Cerebellar nuclear complex (tissue), 1 donor: ENCODE data around the gene HPCAL1.
"Not testable (repeated sequence)": the region's sequence is repeated elsewhere in the genome, so short reads cannot be mapped to it uniquely, and the experiment has no call there.

Experiments
- DNase-seq, 2 experiments: peaks; one replicate each; lab custom pipeline; 2025; lab: John Stamatoyannopoulos, UW

HPCAL1 gene

DNA sequence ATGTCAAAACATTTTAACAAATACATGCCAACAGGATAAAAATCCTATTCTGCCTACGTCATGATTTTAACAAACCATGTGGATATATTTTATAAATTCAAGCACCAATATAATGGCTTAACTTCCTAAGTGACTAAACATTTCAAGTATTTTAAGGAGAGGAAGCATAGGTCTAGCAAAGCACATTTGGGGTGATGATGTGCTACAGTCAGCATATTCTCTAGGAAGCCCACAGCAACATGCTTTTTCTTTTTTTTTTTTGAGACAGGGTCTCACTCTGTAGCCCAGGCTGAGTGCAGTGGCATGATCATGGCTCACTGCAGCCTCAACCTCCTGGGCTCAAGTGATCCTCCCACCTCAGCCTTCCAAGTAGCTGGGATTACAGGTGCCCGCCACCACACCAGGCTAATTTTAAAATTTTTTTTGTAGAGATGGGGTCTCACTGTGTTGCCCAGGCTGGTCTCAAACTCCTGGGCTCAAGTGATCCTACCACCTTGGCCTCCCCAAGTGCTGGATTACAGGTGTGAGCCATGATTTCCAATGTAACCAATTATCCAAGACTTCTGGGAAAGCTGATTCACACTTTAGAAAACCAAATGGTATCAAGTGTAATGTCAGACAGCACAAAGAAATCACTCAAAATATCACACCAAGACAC is 139.9 kb downstream of the HPCAL1 start:
- not testable (repeated sequence) for DNase-seq

- no peak for DNase-seq
Measured at GRCh38 chr2:10444463-10444862, 141.8 kb downstream of the HPCAL1 start.

GRCh38 chr2:10446631-10447030 is 143.9 kb downstream of the HPCAL1 start:
- no peak for DNase-seq

GRCh38 chr2:10447300-10447894 is 144.7 kb downstream of the HPCAL1 start:
- no peak for DNase-seq

DNA sequence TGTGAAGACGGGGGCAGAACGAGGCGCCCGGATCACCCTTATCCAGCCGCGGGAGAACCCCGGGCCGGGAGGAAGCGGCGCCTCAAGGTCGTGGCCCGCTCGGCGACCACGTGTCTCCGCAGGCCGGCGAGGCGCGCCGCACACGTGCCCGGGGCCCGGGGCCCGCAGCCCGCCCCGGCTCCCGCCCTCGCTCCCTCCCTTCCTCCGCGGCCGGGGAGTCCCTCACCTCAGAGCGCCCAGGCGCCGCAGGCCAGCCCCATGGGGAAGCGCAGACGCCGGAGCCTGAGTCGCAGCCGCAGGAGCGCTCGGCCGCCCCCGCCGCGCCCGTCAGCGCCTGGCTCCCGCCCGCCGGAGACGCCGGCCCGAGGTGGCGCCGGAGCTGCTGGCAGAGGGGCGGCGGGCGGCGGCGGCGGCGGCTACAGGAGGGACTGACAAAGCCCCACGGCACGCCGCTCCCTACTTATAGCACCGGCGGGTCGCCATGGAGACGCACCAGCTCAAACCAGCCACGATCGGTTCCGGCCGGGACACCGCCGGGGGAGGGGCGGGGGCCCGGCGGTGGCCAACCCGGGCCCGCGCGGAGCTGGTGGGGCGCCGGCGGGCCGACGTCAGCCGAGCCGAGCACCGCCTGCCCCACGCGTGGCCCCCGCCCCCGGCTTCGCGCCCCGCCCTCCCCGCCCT is 145.3 kb downstream of the HPCAL1 start, which contains the start of gene ODC1:
Gene ODC1 (minus strand): TSS at position 433 of the 681 bp plus-strand sequence. CDS start 3,295 bp downstream, outside the sequence.
- DNase-seq: peak in 1 of 2 experiments; percentile 26

GRCh38 chr2:10448576-10449485 is 146.1 kb downstream of the HPCAL1 start:
- DNase-seq: peak in 1 of 2 experiments; percentile 26

- DNase-seq: no peak
Measured at GRCh38 chr2:10449486-10449831, 146.8 kb downstream of the HPCAL1 start.

- no peak for DNase-seq
Measured at GRCh38 chr2:10449838-10450691, 147.4 kb downstream of the HPCAL1 start.

DNA sequence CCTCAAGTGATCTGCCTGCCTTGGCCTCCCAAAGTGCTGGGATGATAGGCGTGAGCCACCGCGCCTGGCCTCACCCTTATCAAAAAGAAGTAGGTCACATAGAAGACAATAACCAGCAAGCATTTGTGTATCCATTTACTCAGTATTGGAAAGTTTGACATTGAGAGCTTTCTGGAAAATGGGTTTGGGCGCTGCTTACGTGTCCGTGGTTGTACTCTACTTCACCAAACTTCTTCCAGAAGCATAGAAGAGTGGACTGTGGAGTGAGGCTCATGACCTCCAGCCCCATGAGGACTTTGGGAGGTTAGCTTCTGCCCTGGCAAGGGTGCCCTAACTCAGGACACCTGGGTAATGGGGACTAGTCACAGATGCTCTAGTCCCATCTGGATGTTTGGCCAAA is 149.1 kb downstream of the HPCAL1 start:
- DNase-seq: no peak

- DNase-seq: no peak
Measured at GRCh38 chr2:10452312-10452711, 149.6 kb downstream of the HPCAL1 start.

DNA sequence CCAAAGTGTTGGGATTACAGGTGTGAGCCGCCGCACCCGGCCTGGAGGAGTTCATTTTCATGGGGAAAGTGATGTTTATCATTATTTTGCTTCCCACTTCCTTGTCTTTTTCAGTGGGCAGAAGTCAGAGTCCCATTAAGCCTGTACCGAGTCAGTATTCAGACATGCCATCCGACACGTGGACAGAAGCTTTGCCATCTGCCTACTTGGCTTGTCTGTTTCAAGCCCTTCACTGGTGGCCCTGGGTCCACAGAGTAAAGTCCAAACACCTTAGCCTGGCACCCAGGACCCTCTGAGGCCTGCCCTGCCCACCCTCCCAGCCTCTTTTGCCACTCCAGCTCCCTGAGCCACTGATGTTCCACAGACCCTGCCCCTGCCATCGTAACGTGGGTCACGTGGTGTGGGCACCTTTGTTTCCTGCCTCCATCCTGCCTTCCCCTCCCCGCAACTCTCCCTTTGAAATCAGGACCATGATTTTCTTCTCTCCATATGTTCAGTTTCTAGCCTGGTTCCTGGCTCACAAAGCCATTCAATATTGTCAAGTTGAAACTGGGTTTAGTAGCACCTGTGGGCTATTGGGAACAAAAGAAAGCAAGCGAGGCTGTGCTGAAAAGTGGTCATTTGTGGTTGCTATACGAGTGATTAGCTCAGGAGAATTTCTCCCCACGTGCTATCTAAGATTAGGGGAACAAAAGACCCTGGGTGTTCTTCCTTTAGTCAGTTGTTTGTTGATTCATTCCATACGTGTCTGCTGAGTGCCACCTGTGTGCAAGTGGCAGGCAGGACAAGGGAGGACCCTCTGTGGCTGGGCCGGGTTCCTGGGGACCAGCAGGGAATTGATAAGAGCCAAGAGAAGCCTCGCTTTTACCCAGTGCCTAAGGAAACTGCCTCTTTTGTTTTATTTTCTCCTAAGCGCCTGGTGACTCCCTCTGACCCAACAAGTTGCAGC is 150.5 kb downstream of the HPCAL1 start:
- no peak for DNase-seq

GRCh38 chr2:10453905-10454298 is 151.2 kb downstream of the HPCAL1 start:
- DNase-seq: no peak

DNA sequence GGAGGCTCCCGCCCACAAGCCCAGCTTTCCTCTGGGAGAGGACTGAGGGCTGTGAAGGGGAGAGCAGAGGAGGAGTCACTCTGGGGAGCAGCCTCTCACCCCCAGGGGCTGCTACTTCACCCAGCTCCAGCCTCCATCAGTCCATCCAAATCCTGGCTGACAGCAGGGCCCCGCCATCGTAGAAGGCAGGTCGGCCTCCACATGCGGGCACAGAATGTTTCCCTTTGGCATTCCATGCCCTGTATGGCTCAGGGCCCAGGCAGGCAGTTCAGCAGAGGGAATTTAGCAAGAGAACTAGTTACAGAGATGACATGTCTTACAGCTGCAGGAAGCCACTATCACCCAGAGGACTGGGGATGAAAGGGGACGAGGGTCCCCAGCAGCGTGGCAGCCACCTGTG is 151.8 kb downstream of the HPCAL1 start:
- peak in 1 of 2 experiments; percentile 4 for DNase-seq

DNA sequence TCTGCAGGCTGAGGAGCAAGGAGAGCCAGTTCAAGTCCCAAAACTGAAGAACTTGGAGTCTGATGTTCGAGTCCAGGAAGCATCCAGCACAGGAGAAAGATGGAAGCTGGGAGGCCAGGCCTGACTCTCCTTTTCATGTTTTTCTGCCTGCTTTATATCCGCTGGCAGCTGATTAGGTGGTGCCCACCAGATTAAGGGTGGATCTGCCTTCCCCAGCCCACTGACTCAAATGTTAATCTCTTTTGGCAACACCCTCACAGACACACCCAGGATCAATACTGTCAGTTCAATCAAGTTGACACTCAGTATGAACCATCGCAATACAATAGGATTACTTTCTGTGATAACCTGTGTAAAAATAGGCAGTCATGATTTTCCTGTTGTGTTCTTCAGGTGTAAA is 154.5 kb downstream of the HPCAL1 start:
- DNase-seq: not testable (repeated sequence)

GRCh38 chr2:10457846-10458598 is 155.3 kb downstream of the HPCAL1 start:
- DNase-seq: no peak

DNA sequence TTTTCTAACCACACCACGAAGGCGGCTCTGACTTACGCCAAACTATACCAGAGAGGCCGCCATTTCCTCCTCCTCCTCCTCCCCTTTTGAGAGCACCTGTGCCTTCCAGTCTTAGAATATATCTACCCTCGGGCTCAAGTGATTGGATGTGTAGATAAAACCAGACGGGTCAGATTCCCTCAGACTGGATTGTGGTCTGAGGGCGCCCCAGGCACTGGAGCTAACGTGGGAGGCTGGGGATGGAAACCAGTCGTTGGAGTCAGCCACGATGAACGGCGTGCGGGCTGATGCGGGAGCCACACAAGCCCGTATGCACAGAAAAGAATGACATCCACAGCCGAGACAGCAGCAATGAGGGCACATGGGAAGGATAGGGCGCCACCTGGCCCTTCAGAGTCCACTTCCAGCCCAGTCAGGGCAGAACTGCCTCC is 157.7 kb downstream of the HPCAL1 start:
- DNase-seq: no peak

DNA sequence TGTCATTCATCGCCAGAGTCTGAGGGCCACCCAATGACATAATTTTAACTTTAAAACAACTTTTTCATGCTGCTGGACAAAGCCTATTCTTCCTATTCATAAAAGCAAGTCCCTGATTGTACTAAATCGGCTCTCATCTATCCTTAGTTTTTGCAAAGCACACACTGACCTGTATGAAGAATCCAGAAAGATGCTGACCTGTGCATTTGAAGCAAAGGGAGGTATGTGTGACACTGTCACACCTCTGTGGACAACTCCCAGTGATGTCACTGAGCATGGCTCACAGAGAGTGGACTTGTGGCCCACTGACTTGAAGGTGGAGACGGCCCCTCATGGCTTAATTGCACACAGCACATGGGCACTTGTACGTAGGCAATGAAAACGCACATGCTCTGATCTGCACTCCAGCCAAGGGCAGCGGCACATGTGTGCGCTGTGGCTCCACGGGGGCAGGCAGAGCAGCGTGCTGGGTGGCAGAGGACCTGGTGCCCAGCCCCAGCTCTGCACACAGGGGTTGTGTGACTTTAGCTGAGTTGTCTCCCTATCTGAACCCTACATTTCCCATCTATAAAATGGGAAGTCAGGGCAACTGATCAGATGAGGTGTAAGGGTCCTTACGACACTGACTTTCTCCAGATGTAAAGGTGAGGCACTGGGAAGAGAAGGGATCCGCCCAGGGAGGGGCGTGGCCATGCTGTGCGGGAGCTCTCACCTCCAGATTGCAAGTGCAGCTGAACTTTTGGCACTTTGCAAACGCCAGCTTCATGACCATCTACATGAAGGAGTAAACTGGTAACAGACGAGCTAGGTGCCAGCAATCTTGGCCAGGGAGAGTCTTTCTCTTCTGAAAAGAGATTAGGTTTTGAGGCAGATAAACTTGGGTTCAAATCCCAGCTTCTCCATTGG is 159.7 kb downstream of the HPCAL1 start:
- DNase-seq: no peak

GRCh38 chr2:10465910-10466309 is 163.2 kb downstream of the HPCAL1 start:
- DNase-seq: no peak
